ENCODE measurements around the gene FRMD4A. TPM values are rescaled to one million over a fixed set of nuclear protein-coding genes. Genes with fewer than 3 reads are reported as not detected.

FRMD4A gene
- total RNA-seq, 1 donor from 2014 or later, result 34.6 TPM

- no peak overlapping the region for H3K4me3 ChIP-seq (ENCODE audit: low read depth, low read length)
- TF ChIP-seq, protein P1, sequence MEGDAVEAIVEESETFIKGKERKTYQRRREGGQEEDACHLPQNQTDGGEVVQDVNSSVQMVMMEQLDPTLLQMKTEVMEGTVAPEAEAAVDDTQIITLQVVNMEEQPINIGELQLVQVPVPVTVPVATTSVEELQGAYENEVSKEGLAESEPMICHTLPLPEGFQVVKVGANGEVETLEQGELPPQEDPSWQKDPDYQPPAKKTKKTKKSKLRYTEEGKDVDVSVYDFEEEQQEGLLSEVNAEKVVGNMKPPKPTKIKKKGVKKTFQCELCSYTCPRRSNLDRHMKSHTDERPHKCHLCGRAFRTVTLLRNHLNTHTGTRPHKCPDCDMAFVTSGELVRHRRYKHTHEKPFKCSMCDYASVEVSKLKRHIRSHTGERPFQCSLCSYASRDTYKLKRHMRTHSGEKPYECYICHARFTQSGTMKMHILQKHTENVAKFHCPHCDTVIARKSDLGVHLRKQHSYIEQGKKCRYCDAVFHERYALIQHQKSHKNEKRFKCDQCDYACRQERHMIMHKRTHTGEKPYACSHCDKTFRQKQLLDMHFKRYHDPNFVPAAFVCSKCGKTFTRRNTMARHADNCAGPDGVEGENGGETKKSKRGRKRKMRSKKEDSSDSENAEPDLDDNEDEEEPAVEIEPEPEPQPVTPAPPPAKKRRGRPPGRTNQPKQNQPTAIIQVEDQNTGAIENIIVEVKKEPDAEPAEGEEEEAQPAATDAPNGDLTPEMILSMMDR (conservative IDR thresholded peaks at IDR 0.05; ENCODE audit: low read depth, low read length), result no peak
- no peak for DNase-seq (ENCODE audit: low read depth)
Observed at GRCh38 chr10:14184841-14185315, 145.8 kb downstream of the FRMD4A start.

- no peak overlapping the region for H3K4me3 ChIP-seq (ENCODE audit: low read depth, low read length)
- TF ChIP-seq, protein P1 (conservative IDR thresholded peaks at IDR 0.05; ENCODE audit: low read depth, low read length), result no peak
- DNase-seq (ENCODE audit: low read depth), result no peak
Observed at GRCh38 chr10:14182781-14183180, 147.9 kb downstream of the FRMD4A start.

DNA sequence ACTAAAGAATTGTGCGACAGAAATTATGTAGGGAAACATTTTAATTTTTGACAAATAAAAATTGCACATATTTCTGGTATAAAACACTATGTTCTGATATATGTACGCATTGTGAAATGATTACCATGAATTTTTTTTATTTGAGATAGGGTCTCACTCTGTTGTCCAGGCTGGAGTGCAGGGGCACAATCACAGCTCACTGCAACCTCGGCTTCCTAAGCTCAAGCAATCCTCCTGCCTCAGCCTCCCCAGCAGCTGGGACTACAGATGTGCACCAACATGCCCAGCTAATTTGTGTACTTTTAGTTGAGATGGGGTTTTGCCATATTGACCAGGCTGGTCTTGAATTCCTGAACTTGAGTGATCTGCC lies 149.2 kb downstream of the FRMD4A start:
- no peak for DNase-seq (ENCODE audit: low read depth)
- H3K4me3 ChIP-seq (ENCODE audit: low read depth, low read length), result no peak overlapping the region
- TF ChIP-seq, protein P1 (conservative IDR thresholded peaks at IDR 0.05; ENCODE audit: low read depth, low read length), result no peak

- TF ChIP-seq, protein P1 (conservative IDR thresholded peaks at IDR 0.05; ENCODE audit: low read depth, low read length), result no peak
- no peak overlapping the region for H3K4me3 ChIP-seq (ENCODE audit: low read depth, low read length)
Observed at GRCh38 chr10:14180911-14181566, 149.7 kb downstream of the FRMD4A start.

DNA sequence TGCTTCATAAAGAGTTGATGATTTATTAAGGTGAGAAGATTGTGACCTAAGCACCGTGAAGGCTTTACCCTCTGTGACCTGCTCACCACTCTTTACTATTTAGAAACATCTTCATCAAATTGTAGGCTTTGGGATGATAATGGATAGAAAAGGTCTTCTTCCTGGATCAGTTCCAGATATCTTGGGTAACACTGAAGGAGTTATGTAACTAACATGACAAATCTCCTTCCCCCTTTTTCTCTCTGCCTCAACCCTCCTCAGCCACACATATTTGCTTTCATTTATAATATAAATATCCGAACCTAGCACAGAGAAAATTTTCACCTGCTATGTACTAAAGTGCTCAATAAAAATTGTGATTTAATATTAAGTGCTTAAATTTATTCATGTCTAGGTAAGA lies 151.5 kb downstream of the FRMD4A start:
- TF ChIP-seq, protein P1 (conservative IDR thresholded peaks at IDR 0.05; ENCODE audit: low read depth, low read length), result no peak
- no peak overlapping the region for H3K4me3 ChIP-seq (ENCODE audit: low read depth, low read length)
- DNase-seq (ENCODE audit: low read depth), result no peak

More at GRCh38 chr10:14180911-14181566, 149.7 kb downstream of the FRMD4A start:
- DNase-seq (ENCODE audit: low read depth), result no peak

- H3K4me3 ChIP-seq (ENCODE audit: low read depth, low read length), result peak overlapping the region; percentile 49
- TF ChIP-seq, protein P1 (conservative IDR thresholded peaks at IDR 0.05; ENCODE audit: low read depth, low read length), result no peak
- no peak for DNase-seq (ENCODE audit: low read depth)
Observed at GRCh38 chr10:14173706-14174594, 156.8 kb downstream of the FRMD4A start.

Data from epithelial cell of proximal tubule (primary cell).